AG09309 (cell line): Measurements from ENCODE around the gene FDPS.
"Not testable (repeated sequence)": the region's sequence is repeated elsewhere in the genome, so short reads cannot be mapped to it uniquely, and the experiment has no call there.

ENCODE experiments used
- DNase-seq: peaks from one replicate; pipeline ENCODE4 v3.0.0-alpha.2; 2010; ENCODE audit warnings: low read depth
- H3K4me3 ChIP-seq: 2 replicates; pipeline ENCODE4 v1.5.1; 2011; ENCODE audit warnings: mild to moderate bottlenecking, low read depth, low read length, moderate library complexity; ENCODE audit not compliant: control insufficient read depth
- TF ChIP-seq, protein P1 (sequence below): IDR thresholded peaks from 2 replicates; pipeline ENCODE4 v1.5.1; 2011; ENCODE audit warnings: mild to moderate bottlenecking, low read depth, low read length, inconsistent platforms; ENCODE audit not compliant: insufficient read depth, control insufficient read depth; ENCODE audit errors: missing control alignments

FDPS gene

GRCh38 chr1:155326631-155327037 is 18.0 kb downstream of the FDPS start:
- TF ChIP-seq, protein P1, sequence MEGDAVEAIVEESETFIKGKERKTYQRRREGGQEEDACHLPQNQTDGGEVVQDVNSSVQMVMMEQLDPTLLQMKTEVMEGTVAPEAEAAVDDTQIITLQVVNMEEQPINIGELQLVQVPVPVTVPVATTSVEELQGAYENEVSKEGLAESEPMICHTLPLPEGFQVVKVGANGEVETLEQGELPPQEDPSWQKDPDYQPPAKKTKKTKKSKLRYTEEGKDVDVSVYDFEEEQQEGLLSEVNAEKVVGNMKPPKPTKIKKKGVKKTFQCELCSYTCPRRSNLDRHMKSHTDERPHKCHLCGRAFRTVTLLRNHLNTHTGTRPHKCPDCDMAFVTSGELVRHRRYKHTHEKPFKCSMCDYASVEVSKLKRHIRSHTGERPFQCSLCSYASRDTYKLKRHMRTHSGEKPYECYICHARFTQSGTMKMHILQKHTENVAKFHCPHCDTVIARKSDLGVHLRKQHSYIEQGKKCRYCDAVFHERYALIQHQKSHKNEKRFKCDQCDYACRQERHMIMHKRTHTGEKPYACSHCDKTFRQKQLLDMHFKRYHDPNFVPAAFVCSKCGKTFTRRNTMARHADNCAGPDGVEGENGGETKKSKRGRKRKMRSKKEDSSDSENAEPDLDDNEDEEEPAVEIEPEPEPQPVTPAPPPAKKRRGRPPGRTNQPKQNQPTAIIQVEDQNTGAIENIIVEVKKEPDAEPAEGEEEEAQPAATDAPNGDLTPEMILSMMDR, result no peak
- no peak overlapping the region for H3K4me3 ChIP-seq
- no peak for DNase-seq

GRCh38 chr1:155327981-155328380 is 19.3 kb downstream of the FDPS start:
- H3K4me3 ChIP-seq, result no peak overlapping the region
- DNase-seq, result no peak
- TF ChIP-seq, protein P1, result no peak

DNA sequence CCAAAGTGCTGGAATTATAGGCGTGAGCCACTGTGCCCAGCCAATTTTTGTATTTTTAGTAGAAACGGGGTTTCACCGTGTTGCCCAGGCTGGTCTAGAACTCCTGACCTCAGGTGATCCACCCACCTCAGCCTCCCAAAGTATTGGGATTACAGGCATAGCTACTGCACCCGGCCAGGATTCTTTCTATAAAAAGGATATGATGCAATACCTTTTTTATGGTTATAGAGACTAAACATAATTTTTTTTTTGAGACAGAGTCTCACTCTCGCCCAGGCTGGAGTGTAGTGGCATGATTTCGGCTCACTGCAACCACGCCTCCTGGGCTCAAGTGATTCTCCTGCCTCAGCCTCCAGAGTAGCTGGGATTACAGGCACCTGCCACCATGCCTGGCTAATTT is 20.2 kb downstream of the FDPS start:
- H3K4me3 ChIP-seq, DNase-seq: not testable (repeated sequence)

DNA sequence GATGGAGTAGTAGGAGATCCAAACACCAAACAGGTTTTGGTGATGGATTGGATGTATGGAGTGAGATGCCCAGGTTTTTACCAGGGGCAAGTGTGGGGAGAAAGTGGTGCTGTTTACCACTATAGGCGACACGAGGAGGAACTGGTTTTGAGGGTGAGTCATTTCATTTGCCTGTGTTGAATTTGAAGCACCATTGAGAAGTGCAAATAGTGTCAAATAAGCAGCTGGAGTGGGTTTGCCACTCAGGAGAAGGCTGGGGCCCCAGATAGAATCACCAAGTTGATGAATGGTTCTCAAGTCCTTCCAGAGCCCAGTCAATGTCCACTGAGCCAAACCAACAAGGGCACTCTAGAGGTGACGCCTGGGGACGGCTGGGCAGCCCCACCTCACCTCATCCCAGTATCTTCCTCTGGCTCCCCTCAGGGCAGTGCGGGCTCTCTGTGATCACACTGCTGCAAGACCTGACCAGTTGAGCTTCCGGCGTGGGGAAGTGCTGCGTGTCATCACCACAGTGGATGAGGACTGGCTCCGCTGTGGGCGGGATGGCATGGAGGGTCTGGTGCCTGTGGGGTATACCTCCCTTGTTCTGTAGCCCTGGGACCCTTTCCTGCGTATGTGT is 21.4 kb downstream of the FDPS start:
- no peak for DNase-seq
- TF ChIP-seq, protein P1, result no peak
- H3K4me3 ChIP-seq, result no peak overlapping the region

GRCh38 chr1:155334962-155335361 is 26.3 kb downstream of the FDPS start:
- H3K4me3 ChIP-seq, result no peak overlapping the region
- DNase-seq, result no peak
- TF ChIP-seq, protein P1, result no peak

DNA sequence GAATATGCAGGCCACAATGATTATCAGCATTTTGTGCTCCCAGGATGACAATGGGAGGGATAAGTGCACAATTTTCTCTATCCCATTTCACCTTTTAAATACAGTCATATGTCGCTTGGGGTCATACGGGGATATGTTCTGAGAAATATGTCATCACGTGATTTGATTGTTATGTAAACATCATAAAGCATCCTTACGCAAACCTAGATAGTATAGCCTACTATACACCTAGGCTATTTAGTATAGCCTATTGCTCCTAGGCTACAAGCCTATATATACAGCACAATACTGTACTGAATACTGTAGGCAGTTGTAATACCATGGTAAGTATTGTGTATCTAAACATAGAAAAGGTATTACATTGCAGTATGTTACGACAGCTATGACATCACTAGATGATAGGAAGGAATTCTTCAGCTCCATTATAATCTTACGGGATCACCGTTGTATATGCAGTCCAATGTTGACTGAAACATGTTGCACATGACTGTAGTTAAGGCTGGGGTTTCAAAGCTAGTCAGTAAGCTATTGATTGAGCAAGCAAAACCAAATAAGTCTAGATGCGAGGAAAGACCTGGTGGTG is 30.9 kb downstream of the FDPS start:
- no peak for DNase-seq
- TF ChIP-seq, protein P1, result no peak
- no peak overlapping the region for H3K4me3 ChIP-seq

DNA sequence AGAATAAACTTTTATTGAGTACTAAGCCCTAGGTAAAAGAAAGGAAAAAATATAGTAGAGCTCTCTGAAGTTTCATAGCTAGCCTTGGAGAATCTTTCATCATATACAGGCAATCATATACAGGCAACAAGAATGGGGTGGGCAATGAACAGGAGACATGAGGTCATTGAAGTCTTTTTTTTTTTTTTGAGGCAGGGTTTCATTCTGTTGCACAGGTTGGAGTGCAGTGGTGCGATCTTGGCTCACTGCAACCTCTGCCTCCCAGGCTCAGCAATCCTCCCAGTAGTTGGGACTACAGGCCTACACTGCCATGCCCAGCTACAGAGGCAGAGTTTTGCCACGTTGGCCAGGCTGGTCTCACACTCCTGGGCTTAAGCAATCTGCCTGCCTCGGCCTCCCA is 34.2 kb downstream of the FDPS start:
- no peak for DNase-seq
- H3K4me3 ChIP-seq, result no peak overlapping the region
- TF ChIP-seq, protein P1, result no peak
